HG03565 (cell line): ENCODE data around the gene PCGF6.
"Not testable (repeated sequence)": the region's sequence is repeated elsewhere in the genome, so short reads cannot be mapped to it uniquely, and the experiment has no call there.

Experiments
- ATAC-seq: cut with Tn5 transposase; IDR thresholded peaks from one replicate; pipeline ENCODE4 v1.9.1; 2021; ENCODE audit warnings: mild to moderate bottlenecking, moderate library complexity; ENCODE audit not compliant: unreplicated experiment

PCGF6 gene

GRCh38 chr10:103350517-103351260 lies at the start of gene PCGF6:
Gene PCGF6 (minus strand): TSS chr10:103351140. CDS start chr10:103351066, 74 bp downstream.
- peak; percentile 71 for ATAC-seq

GRCh38 chr10:103397191-103397825 lies 46.4 kb upstream of the PCGF6 start:
- ATAC-seq = no peak

- no peak for ATAC-seq
These were observed 45.8 kb upstream of the PCGF6 start for GRCh38 chr10:103396789-103397087.

- ATAC-seq = peak; percentile 95
These were observed 45.3 kb upstream of the PCGF6 start, which contains the start of the genes ATP5MK and PDCD11 for GRCh38 chr10:103396067-103396788. Gene ATP5MK (minus strand): TSS chr10:103396475. CDS start chr10:103392457, 4,018 bp downstream. Gene PDCD11 (plus strand): TSS chr10:103396626. CDS start chr10:103398427, 1,801 bp downstream.

- no peak for ATAC-seq
These were observed 44.8 kb upstream of the PCGF6 start for GRCh38 chr10:103395754-103396066.

GRCh38 chr10:103394180-103394579 lies 43.2 kb upstream of the PCGF6 start:
- no peak for ATAC-seq

- no peak for ATAC-seq
These were observed 31.8 kb upstream of the PCGF6 start for GRCh38 chr10:103382769-103383168.

- ATAC-seq = no peak
These were observed 23.3 kb upstream of the PCGF6 start for GRCh38 chr10:103374263-103374662.

GRCh38 chr10:103373544-103373943 lies 22.6 kb upstream of the PCGF6 start:
- ATAC-seq = peak; percentile 32

- peak; percentile 56 for ATAC-seq
These were observed 17.0 kb upstream of the PCGF6 start, which contains the start of gene TAF5 for GRCh38 chr10:103367782-103368518. Gene TAF5 (plus strand): TSS chr10:103367976. CDS start chr10:103367990, 14 bp downstream.

- ATAC-seq = no peak
These were observed 16.4 kb upstream of the PCGF6 start for GRCh38 chr10:103367379-103367781.

GRCh38 chr10:103360791-103361190 lies 9.9 kb upstream of the PCGF6 start:
- not testable (repeated sequence) for ATAC-seq

- not testable (repeated sequence) for ATAC-seq
These were observed 8.6 kb upstream of the PCGF6 start for GRCh38 chr10:103359493-103359892.

GRCh38 chr10:103355906-103356599 lies 5.1 kb upstream of the PCGF6 start:
- no peak for ATAC-seq

- not testable (repeated sequence) for ATAC-seq
These were observed 3.6 kb upstream of the PCGF6 start for GRCh38 chr10:103354567-103354966.

GRCh38 chr10:103353281-103353680 lies 2.3 kb upstream of the PCGF6 start:
- no peak for ATAC-seq

- ATAC-seq = no peak
These were observed 794 bp downstream of the PCGF6 start for GRCh38 chr10:103350175-103350516.

GRCh38 chr10:103336370-103336769 lies 14.6 kb downstream of the PCGF6 start:
- no peak for ATAC-seq

GRCh38 chr10:103334567-103334966 lies 16.4 kb downstream of the PCGF6 start:
- ATAC-seq = no peak

GRCh38 chr10:103333934-103334520 lies 16.9 kb downstream of the PCGF6 start:
- no peak for ATAC-seq
